ENCODE measurements around the gene MBD5.
"Not testable (repeated sequence)": the region's sequence is repeated elsewhere in the genome, so short reads cannot be mapped to it uniquely, and the experiment has no call there.

MBD5 gene

DNA sequence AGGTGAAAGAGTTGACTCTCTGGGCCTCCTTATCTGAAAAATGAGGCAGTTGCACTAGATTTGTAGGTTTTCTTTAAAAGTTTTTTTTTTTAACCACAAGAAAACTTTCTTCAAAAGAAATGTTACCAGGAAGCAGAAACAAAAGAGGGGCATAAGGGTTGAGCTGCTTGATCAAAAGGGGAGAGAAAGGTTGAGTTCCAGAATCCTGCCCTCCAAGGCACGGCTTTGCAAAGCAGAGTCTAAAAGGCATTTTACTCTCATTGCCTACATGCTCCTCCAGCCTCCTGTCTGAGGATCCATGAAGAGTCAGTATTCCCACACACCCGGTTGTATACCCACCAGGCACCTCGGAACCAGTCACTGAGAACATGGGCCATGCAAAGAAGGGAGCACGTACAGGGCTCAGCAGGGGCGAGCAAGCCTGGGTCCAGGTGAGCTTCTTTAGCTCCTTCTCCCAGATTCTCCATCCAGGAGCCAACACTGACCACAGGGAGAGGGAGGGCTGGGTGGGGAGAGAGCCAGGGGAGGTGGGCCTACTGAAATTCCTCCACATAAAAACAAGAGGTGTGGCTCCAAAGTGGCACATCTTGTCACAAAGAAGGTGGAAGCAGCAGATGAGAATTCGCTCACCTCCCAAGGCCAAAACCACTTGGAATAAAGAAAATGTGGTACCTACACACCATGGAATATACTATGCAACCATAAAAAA, 507.6 kb downstream of the MBD5 start:
- DNase-seq = no peak

DNA sequence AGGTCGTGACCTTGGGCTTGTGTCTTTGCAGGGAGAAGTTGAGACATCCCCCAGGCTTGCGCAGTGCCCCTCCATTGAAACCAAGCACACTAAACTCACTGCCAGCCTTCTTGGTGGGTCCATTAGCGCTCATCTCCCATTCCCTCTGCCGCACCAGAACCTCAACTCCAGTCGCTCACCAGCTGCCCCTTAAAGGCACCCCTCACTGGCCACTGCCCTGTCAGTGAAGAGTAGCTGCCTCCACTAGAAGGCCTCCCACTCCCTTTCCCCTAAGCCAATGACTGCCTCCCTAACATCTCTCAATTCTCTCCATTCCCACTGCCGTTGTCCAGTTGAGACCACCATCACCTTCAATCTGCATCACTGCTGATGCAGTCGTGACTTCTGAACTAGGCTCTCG, 508.9 kb downstream of the MBD5 start:
- DNase-seq = no peak

DNA sequence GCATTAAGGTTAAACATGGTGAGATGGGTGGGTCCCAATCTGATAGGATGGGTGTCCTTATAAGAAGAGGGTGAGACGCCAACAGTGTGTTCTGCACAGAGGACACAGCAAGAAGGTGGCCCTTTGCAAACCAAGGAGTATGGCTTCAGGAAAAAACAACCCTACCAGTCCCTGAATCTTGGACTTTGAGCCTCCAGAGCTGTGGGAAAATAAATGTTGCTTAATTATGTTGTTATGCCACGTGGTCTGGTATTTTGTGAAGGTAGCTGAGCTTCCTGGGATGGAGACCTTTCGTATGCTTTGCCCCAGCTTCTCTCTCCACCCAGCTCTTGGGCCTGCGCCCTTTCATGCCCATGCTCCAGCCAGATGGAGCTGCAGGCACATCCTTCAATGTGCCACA, 509.5 kb downstream of the MBD5 start:
- no peak for DNase-seq

DNA sequence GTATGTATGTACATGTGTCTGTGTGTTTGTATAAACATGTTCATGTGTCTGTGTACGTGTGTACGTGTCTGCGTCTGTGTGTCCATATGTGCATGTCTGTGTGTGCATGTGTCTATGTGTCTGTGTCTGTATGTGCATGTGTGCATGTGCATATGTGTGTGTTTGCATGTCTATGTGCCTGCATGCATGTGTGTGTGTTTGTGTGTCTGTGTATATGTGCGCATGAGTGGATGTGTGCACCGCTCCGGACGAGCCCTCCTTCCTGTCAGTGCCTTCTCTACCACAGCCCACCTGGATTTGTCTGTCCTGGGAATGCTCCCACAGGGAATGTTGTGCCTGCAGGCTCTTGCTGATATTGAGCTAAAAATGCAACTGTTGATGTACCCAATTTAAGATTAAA, 510.3 kb downstream of the MBD5 start:
- DNase-seq = no peak

DNA sequence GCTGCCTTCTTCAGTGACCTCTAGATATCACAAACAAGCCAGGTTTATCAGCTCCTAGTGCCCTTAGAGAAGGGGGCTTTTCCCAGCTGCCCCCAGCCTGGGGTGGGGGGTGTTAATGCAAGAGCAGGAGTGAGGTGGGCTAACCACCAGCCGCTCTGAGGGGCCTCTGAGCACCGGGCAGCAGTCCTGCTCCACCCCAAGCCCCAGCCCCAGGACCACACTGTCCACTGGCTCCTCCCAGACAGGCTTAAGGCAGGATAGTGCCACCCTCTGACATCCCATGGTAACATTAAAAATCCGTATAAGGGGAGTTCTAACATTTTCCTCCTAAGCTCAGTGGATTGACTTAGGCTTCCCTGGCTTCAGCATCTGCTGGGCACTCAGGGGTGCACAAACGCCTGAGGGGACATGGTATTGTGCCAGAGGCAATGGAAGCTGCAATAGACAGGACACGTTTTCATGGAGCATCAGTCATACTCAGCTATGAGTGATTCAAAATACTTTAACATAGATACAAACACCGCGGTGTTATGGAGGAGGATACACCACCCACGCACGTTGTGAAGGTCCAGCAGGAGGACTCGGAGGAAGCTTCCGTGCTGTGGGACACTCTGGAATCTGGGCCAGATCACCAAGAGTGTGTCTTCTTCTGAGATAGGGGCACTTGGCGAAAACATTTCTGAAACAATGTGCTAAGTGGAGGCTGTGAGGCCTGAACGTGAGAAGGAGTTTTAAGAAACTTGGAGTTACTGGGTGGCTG, 511.0 kb downstream of the MBD5 start:
- DNase-seq = no peak

DNA sequence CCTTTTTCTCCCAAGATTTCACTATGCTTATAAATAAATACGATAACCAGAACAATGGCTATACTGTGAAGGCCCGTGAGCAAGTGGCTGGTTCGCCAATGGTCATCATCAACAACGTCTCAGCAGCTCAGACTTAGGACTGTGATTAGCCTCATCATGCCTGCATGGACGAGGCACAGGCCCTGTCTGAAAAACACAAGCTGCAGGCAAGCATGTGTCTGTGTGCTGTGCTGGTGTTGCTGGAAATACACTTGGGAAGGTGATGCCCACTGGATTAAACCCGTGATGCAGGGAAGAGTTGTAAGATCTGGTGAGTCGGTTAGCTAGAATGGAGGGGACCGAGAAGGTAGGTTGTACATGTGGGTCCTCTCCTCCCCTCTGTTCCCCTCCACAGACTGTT, 512.1 kb downstream of the MBD5 start:
- no peak for DNase-seq

DNA sequence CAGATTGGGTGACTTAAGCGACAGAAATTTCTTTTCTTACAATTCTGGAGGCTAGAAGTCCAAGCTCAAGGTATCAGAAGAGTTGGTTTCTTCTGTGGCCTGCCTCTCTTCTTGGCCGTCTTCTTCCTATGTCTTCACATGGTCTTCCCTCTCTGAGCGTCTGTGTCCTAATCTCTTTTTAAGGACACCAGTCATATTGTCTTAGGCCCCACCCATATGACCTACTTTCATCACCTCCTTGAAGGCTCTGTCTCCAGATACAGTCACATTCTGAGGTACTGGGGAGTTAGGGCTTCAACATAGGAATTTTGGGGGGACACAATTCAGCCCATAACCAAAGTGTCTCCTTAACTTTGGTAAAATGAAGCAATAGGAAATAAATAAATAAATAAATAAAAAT, 512.8 kb downstream of the MBD5 start:
- no peak for DNase-seq

DNA sequence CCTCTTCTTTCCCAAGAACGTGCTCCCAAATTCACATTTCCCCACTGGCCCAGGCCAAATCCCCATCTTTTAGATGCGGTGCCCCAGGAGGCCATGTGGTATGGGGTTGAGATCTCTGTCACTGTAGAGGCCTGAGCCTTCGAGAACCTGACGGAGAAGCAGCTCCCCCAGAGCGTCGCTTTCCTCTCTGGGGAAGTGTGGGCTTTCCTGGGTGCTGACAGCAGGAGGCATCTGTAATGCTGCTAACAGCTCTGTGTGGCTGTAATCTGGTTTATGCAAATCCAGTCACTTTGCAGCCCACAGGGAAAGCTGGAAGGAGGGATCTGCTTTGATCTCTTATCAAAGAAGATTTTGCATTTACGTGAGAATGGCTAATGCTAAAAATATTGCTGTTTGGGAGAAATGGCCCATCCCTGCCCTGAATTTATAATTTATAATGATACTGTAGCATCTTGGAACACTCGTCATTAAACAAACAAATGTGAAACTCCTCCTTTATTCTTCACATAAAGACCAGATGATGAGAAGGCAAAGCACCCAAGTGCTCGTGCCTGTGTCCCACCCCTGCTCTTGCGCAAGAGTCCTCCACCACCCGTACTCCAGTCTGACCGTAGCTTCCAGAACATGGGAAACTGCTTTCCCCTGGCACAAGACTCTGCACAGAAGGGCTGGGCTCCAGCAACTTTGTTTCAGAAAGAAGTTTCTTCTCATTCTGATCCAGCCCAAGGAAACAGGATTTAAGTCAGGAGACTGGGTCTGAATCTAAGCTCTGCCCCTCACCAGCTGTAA, 513.7 kb downstream of the MBD5 start:
- no peak for DNase-seq

DNA sequence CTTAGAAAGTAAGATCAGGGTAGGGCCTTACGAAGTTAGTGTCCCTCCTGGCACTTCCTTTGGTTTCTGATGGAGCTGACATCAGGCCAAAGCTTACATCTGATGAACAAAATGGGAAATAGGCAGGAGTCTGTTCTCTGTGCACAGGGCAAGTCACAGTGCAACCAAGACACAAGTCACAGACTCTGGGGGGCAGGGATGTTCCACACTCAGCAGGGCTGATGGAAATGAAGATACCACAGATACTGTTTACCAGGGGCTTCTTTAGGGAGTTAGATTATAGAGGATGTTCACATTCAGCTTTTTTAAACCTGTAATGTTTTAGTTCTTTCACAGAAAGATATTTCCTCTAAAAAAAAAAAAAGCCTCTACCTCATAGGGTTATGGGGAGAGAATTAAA, 517.5 kb downstream of the MBD5 start:
- no peak for DNase-seq

DNA sequence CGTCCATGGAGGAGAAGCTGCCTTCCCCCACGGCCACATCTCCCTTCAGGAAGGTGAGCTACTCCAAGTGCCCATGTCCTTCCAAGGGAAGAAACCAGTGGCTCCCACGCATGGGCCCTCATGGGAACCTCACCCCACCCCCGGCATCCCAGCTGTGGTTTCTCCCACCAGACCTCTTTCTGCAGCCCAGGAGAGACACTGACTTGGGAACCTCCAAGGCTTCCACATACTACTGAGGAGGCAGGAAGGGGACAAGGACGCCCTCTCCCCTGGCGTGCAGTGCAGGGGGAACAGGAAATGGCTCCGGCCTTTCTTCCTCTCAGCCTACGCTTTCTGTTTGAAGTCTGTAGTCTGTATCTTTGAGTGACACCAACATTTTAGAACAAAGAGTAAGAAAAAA, 519.1 kb downstream of the MBD5 start:
- DNase-seq = no peak

DNA sequence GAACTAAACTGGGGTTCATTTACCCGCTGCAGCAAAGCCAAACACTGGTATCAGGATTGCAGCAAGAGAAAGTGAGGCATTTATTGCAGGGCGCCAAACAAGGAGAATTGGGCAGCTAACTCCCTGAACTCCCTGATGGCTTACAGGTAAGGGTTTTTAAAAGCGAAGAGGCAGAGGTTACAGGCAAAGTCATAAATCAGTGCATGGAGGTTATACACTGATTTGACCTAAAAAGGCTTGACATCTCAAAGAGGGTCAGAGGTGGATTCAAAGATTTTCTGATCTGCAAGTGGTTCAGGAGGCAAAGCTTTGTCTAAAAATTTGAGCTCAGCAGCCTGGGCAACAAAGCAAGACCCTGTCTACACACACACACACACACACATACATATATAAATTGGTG, 520.9 kb downstream of the MBD5 start:
- DNase-seq = no peak

DNA sequence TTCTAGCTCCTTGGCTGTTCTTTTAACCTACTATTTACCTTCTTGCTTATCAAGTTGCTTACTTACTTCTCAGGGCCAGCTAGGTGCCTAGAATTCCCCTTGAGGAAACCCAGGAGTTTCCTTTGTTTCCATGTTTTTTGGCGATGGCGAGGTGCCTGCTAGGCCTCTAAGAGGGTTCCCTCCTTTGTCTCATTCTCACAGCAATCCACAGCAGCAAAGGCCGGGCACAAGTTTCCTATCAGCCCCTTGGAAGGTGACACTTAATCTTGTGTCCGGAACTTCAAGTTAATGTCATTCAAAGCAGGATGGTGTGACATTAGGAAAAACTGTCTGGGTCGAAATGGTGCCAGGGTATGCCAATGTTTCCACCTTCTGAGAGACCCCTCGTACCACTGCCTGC, 521.7 kb downstream of the MBD5 start:
- DNase-seq = no peak

DNA sequence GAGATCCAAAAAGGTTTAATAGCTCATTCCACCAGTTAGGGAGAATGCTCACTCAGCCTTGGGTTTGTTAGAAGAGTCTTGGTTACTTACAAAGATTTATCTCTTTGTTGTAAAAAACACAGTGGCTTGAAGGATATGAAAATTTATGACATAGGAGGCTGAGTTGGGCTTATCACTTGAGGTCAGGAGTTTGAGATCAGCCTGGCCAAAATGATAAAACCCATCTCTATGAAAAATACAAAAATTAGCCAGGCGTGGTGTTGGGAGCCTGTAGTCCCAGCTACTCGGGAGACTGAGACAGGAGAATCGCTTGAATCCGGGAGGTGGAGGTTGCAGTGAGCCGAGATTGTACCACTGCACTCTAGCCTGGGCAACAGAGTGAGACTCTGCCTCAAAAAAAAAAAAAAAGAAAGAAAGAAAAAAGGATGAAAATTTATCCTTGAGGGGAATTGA, 522.2 kb downstream of the MBD5 start:
- not testable (repeated sequence) for DNase-seq

DNA sequence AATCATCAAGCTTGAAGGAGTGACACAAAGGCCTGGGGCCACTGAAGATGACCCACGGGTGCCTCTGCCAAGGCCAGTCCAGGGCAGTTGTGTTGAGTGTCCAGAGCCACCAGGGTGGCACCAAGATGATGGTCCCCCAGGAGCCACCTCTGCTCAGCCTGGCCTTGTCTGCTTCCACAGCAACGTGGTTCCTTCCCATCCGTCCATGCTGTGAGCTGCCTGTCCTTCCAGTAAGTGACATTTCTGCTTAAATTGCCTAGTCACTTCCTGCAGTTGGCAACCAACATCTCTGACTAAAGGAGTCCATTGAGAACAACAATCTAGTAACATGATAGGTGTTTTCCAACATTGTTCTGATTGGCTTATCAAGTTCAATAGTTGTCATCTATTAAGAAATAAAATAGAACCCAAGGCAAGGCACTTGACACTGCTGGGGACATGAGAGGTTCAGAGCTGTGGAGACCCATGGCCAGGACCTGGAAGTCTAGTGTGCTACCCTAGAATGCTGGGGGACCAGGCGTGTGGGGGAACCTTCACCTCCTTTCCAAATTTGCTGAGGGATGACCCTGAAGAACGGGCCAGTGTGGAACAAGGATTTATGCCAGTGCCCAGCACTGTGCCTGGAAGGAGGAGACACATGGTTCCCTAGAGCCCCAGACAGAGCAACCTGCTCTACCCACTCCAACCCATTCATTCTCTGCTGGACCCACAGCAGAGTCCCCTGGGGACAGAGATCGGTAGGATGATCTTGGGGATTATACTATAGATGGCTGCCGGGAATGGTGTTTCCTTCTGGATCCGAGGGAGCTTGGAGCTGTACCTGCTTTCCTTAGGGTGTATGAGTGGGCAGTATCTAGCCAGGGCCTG, 524.7 kb downstream of the MBD5 start:
- no peak for DNase-seq

DNA sequence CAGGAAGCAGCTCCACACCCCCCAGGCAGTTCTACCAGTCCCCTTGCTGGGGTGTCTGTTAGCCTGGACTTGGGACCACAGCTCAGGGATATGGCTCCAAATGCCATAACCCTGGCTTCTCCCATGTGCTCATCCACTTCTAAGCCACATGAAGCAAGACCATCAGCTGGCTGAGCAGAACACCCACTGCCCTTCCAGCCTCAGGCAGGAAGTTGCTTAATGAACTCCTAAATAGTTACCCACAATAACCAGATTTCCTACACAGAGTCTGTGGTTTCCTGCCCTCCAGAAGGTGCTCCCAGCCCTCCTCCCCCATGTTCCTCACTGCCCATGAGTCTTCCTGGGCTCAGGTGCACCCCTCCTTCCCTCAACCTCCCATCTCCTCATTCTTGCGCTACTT, 525.4 kb downstream of the MBD5 start:
- DNase-seq = peak; percentile 47

DNA sequence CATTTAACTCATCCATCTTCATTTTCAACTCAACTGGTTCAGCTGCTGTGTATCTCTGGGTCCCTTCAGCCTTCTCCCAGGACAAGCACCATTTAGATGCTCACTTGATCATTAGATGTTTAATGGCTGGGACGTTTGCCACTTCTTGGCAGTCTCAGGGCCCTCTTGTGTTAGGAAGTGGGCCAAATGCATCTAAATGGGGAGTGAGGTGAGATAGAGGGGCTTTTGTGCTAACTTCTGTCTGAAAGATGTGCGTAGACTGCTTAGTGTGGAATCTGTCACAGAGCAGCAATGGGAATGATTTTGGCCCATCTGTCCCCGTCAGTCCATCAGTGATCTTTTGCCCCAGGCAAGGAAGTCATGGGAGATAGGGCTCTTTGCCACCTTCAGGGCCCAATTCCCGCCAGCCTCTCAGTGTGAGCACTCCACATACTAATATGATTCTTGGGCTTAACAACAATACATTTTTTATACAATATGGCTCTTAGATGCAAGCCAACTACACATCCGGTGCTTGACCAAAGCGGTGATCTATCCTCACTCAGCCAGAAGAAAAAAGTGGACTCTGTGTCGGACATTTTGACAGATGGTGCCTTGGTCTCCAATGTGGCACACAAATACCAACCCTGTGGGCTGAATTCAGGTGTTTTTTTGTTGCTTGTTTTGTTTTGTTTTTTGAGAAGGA, 528.0 kb downstream of the MBD5 start:
- no peak for DNase-seq

DNA sequence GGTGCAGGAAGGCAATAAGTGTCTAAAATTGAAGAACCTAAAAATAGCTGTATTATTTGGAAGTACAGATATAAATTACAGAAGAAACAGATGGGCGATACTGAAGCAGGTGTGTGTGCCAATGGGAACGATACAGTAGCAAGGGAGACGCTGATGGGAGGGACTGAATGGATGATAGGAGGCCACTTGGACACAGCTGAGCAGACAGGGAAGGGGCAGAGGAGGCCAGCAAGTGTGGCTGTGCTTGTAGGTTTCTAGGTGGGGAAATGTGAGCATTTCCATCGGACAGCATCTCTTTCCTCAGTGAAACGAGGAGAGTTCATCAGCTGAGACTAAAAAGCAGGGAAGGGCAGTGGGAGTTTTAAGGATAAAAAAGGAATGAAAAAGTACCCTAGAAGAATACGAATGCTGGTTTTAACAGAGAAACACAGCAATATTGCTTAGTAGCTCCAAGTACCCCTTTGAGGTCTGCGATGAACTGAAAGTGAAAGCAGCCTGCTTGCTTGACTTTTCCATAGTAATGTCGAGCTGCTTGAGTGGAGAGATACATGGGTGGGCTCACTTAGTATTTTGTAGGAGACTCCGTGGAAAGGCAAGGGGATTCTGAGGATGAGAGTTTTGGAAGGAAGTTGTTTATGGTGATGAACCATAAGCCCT, 531.9 kb downstream of the MBD5 start:
- DNase-seq = peak; percentile 43

DNA sequence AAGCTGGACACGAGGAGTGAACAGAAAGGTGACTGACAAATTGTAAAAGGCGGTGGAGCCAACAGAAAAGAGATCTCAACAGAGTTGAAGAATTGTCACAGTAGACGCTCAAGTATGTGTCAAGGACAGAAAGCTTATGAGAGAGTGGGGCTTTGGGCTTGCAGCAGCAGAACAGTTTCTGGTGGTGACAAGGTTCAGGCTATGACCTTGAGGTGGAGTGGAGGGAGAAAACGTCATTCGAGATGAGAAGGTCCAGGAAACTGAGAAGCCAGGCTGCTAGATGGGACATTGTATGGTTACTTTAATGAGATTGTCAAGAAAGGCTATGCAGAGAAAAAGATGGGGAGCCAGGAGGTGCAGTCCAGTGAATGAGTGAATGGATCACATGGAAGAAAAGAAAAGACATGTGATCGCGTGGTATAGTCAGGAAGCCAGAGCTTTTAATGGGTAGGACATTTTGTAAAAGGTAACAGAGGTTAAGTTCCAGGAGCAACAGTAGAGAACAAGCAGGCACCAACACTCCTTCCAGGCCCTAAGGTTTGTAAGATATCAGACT, 532.5 kb downstream of the MBD5 start:
- no peak for DNase-seq

DNA sequence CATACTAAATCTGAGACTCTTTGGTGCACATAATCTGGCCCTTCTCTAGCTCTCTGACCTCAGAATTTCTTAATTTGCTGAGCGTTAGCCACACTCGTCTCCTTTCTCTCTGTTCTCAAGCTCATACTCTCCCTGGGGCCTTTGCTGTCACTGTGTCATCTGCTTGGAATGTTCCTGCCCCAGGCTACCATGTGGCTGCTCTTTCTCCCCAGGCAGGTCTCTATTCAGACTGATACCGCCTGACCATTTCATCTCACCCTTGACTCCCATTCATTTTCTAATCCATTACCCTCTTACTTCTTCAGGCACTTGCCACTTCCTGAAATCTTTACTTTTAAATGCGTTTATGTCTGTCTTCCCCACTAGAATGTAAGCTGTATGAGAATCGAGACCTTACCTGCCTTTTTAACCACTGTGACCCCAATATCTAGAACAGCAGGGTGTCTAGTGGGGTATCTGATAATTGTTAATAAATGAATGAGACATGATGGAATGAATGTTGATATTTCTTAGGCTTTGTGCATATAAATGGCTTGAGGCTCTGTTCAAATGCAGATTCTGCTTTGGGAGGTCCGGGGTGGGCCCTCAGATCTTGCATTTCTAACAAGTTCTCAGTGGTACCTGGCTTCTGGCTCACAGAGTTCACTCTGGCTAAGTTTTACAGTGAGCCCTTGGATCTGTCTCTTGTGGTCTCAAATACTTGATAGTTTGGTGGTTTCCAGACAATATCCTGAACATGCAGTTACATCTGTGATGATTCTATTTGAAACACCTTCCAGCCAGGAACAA, 533.8 kb downstream of the MBD5 start:
- DNase-seq = no peak

DNA sequence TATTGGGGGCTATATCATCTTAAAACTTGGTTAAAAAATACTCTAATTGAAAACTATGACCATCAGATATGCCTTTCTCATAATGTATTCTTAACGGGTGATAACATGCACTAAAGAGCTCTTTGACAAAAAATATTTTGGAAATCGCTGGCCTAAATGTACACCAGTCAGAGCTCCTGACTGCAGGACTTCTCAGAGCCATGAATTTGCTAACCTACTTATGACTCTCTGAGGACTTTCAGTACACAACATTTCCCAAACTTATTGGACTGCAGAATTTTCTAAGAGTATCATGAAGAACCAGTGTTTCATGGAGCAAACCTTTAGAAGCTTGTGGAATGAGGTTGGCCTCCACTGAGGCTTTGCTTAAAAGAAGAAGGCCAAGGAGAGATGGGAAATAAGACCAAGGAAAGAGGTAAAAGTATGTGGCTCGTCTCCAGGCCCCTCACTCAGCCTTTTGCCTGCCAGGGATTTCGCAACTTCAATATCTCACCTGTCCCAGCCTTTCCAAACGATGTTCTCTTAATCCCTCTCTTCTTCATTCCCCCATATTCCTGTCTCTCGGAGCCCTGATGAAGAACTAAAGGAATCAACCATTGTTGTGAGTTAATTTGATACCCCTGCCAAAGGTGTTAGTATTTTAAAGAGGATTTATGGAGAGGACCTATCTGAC, 534.9 kb downstream of the MBD5 start:
- no peak for DNase-seq

Measured in KG1 (cell line).